A549 (cell line): ENCODE data around the gene PPA2. TPM values are rescaled to one million over a fixed set of nuclear protein-coding genes. Genes with fewer than 3 reads are reported as not detected.

Source experiments
- ATAC-seq, 2 experiments: fragments of 200-7000 bp in 1 of 2; fragments of >200 bp in 1 of 2; cut with Nextera tagmentation in 1 of 2; cut with Tn5 transposase in 1 of 2; 3 replicates each; pipeline versions ENCODE4 v1.8.0 to v1.9.1; 2018 to 2020; ENCODE audit warnings: mild to moderate bottlenecking in 1 of 2, moderate library complexity in 1 of 2
- CTCF ChIA-PET: fragments of 300-600 bp; sonication (Branson Sonifier 250); formaldehyde crosslinking; extraction: SDS; loops from one replicate; lab custom pipeline; 2021; ENCODE audit warnings: antibody characterized with exemption, inconsistent platforms; lab: Yijun Ruan, JAX
- POLR2A ChIA-PET: fragments of 350-600 bp; formaldehyde crosslinking; extraction: SDS; loops from one replicate; lab custom pipeline; 2021; ENCODE audit warnings: antibody characterized with exemption, inconsistent platforms; lab: Yijun Ruan, JAX
- DNase-seq, 2 experiments: peaks; one replicate each; pipeline versions ENCODE4 v3.0.0 to v3.0.0-alpha.2; 2011 to 2016; ENCODE audit warnings: low read depth in 1 of 2, low spot score in 1 of 2
- FAIRE-seq: peaks from 2 replicates; lab custom pipeline; 2011; peaks lifted over from hg19 to GRCh38; lab: Jason Lieb, UNC
- H3K27ac ChIP-seq, 2 experiments: fragments of >200 bp; sonication (Bioruptor Twin); formaldehyde crosslinking; 3 replicates each; pipeline ENCODE4 v1.5.1; 2016 to 2017
- H3K4me1 ChIP-seq: fragments of >200 bp; sonication (Bioruptor Twin); formaldehyde crosslinking; 3 replicates; pipeline ENCODE4 v1.6.1; 2016
- H3K4me2 ChIP-seq: fragments of >200 bp; sonication (Bioruptor Twin); formaldehyde crosslinking; 3 replicates; pipeline ENCODE4 v1.6.1; 2016
- H3K4me3 ChIP-seq: fragments of >200 bp; sonication (Bioruptor Twin); formaldehyde crosslinking; 3 replicates; pipeline ENCODE4 v1.5.1; 2016
- H3K9me3 ChIP-seq: fragments of >200 bp; sonication (Bioruptor Twin); formaldehyde crosslinking; 3 replicates; pipeline ENCODE4 v1.6.1; 2016
- BHLHE40 ChIP-seq: IDR thresholded peaks from 2 replicates; pipeline ENCODE4 v1.6.1; 2012; ENCODE audit warnings: low read depth, low read length, inconsistent platforms
- CBX2 ChIP-seq: fragments of 200-600 bp; sonication (generic); IDR thresholded peaks from 2 replicates; pipeline ENCODE4 v1.6.1; 2016; ENCODE audit warnings: low read depth, mild to moderate bottlenecking, borderline replicate concordance
- CBX8 ChIP-seq: fragments of 200-600 bp; sonication (generic); IDR thresholded peaks from 2 replicates; pipeline ENCODE4 v1.6.1; 2016
- CHD4 ChIP-seq: fragments of 200-600 bp; sonication (generic); IDR thresholded peaks from 2 replicates; pipeline ENCODE4 v1.6.1; 2016; ENCODE audit warnings: antibody characterized with exemption, mild to moderate bottlenecking, borderline replicate concordance
- EHF ChIP-seq: fragments of 250-450 bp; sonication (Bioruptor Pico); IDR thresholded peaks from 2 replicates; pipeline ENCODE4 v1.5.0; 2020; ENCODE audit warnings: mild to moderate bottlenecking
- FOSB ChIP-seq: fragments of 250-450 bp; sonication (Bioruptor Pico); IDR thresholded peaks from 2 replicates; pipeline ENCODE4 v1.5.0; 2020; ENCODE audit warnings: mild to moderate bottlenecking, moderate library complexity
- GATA3 ChIP-seq: IDR thresholded peaks from 2 replicates; pipeline ENCODE4 v1.6.1; 2012; ENCODE audit warnings: borderline replicate concordance
- HDAC2 ChIP-seq: fragments of 200-600 bp; sonication (generic); IDR thresholded peaks from 2 replicates; pipeline ENCODE4 v1.6.1; 2016
- HOXB13 ChIP-seq: fragments of 250-450 bp; sonication (Bioruptor Pico); IDR thresholded peaks from 2 replicates; pipeline ENCODE4 v1.5.0; 2020; ENCODE audit warnings: low read depth, mild to moderate bottlenecking, moderate library complexity
- HOXB5 ChIP-seq: fragments of 250-450 bp; sonication (Bioruptor Pico); IDR thresholded peaks from 2 replicates; pipeline ENCODE4 v1.5.0; 2020; ENCODE audit warnings: mild to moderate bottlenecking, moderate library complexity
- MYC ChIP-seq: IDR thresholded peaks from 2 replicates; pipeline ENCODE4 v1.6.1; 2012; ENCODE audit warnings: mild to moderate bottlenecking, inconsistent platforms, low read length, improper control_type of control experiment, borderline replicate concordance
- NPAS2 ChIP-seq: fragments of 250-450 bp; sonication (Bioruptor Pico); IDR thresholded peaks from 2 replicates; pipeline ENCODE4 v1.8.0; 2022; ENCODE audit warnings: mild to moderate bottlenecking, moderate library complexity, borderline replicate concordance
- PHF8 ChIP-seq: fragments of 200-600 bp; sonication (generic); IDR thresholded peaks from 2 replicates; pipeline ENCODE4 v1.6.1; 2016; ENCODE audit warnings: low read depth, mild to moderate bottlenecking, antibody characterized with exemption, moderate library complexity, borderline replicate concordance
- RARB ChIP-seq: fragments of 250-450 bp; sonication (Bioruptor Pico); IDR thresholded peaks from 2 replicates; pipeline ENCODE4 v1.8.0; 2021; ENCODE audit warnings: mild to moderate bottlenecking, moderate library complexity
- RFX5 ChIP-seq: fragments of 450-650 bp; IDR thresholded peaks from 2 replicates; pipeline ENCODE4 v1.7.1; 2014; ENCODE audit warnings: antibody characterized with exemption, mild to moderate bottlenecking, moderate library complexity
- SMC3 ChIP-seq: fragments of >200 bp; sonication (Bioruptor Twin); formaldehyde crosslinking; IDR thresholded peaks from 3 replicates; pipeline ENCODE4 v1.6.1; 2018; ENCODE audit warnings: inconsistent platforms
- TFCP2L1 ChIP-seq: fragments of 250-450 bp; sonication (Bioruptor Pico); IDR thresholded peaks from 2 replicates; pipeline ENCODE4 v1.5.0; 2021; ENCODE audit warnings: mild to moderate bottlenecking
- TP53 ChIP-seq: fragments of 250-450 bp; sonication (Bioruptor Pico); IDR thresholded peaks from 2 replicates; pipeline ENCODE4 v1.5.0; 2021; ENCODE audit warnings: mild to moderate bottlenecking, moderate library complexity
- WGBS: methylation state at CpG from one replicate; pipeline ENCODE4 v1.1.6; 2017; ENCODE audit errors: missing lambda C conversion rate; 5-methylcytosine and 5-hydroxymethylcytosine counted together
- polyA plus RNA-seq, 4 experiments: library from polyadenylated mRNA; depleted of rRNA in 3 of 4; stranded (reverse); fragments of >200 nt; fragmentation: RNase III in 1 of 4; extraction: RNeasy Plus Mini Kit Qiagen cat#74134 plus additional on column Dnase treatment in 1 of 4; gene quantifications; 2 replicates in 3 of 4; 3 replicates in 1 of 4; pipeline ENCODE4 v1.2.3, GENCODE V29; 2011 to 2017
- TF ChIP-seq, protein P1 (sequence below): IDR thresholded peaks from 2 replicates; pipeline ENCODE4 v1.6.1; 2012; ENCODE audit warnings: low read depth, borderline replicate concordance
- TF ChIP-seq, protein P2 (sequence below): fragments of 250-450 bp; sonication (Bioruptor Pico); IDR thresholded peaks from 2 replicates; pipeline ENCODE4 v1.5.0; 2021; ENCODE audit warnings: mild to moderate bottlenecking, moderate library complexity, borderline replicate concordance
- TF ChIP-seq, protein P3 (sequence below): fragments of 450-650 bp; IDR thresholded peaks from 2 replicates; pipeline ENCODE4 v1.6.1; 2014; ENCODE audit warnings: antibody characterized with exemption
- TF ChIP-seq, protein P4 (sequence below): fragments of 250-450 bp; sonication (Bioruptor Pico); IDR thresholded peaks from 2 replicates; pipeline ENCODE4 v1.5.0; 2020; ENCODE audit warnings: low read depth, mild to moderate bottlenecking, moderate library complexity
- TF ChIP-seq, protein P5 (sequence below): fragments of >200 bp; sonication (Bioruptor Twin); formaldehyde crosslinking; IDR thresholded peaks from 2 replicates; pipeline ENCODE4 v1.6.1; 2016
- TF ChIP-seq, protein P6 (sequence below): IDR thresholded peaks from 2 replicates; pipeline ENCODE4 v1.6.1; 2012
- TF ChIP-seq, protein P7 (sequence below): fragments of 200-600 bp; sonication (generic); IDR thresholded peaks from 2 replicates; pipeline ENCODE4 v1.6.1; 2016; ENCODE audit warnings: antibody characterized with exemption, mild to moderate bottlenecking, moderate library complexity
- TF ChIP-seq, protein P8 (sequence below): fragments of >200 bp; sonication (Bioruptor Twin); formaldehyde crosslinking; IDR thresholded peaks from 3 replicates; pipeline ENCODE4 v1.5.1; 2016

PPA2 gene
- polyA plus RNA-seq, 2 of the 4 experiments (the other 2 are of a cell fraction) = 89.1 to 140 TPM

DNA sequence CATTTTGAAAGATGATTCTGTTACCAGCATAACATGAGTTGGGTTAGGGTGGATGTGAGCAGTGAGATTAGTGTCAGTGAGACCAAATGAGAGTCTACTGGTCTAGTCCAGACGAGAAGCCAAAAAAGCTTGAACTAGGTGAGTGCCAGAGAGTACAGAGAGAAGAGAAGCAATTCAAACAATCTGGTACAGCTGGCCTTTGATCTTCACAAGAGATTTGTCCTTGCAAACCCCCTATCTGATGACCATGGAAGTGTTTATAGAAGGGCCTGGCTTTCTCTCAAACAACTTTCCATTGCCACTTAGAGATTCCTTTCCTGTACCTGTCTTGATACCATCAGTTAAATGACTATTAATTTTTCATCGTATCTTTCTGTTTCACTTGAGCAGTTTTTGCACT is 128.5 kb downstream of the PPA2 start:
- no peak overlapping the region for H3K4me2 ChIP-seq
- H3K4me3 ChIP-seq = no peak overlapping the region
- H3K9me3 ChIP-seq = no peaks in the 10 kb centered on the region
- TF ChIP-seq CBX8 (no peak), EHF (CRISPR knock-in tag) (no peak), RARB (no peak), MYC (no peak), PHF8 (no peak), FOSB (CRISPR knock-in tag) (no peak), HOXB13 (CRISPR knock-in tag) (no peak), NPAS2 (no peak), SMC3 (no peak), CHD4 (no peak), RFX5 (no peak), TFCP2L1 (CRISPR knock-in tag) (no peak), GATA3 (no peak)
- TF ChIP-seq, protein P1, sequence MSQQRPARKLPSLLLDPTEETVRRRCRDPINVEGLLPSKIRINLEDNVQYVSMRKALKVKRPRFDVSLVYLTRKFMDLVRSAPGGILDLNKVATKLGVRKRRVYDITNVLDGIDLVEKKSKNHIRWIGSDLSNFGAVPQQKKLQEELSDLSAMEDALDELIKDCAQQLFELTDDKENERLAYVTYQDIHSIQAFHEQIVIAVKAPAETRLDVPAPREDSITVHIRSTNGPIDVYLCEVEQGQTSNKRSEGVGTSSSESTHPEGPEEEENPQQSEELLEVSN = no peak
- TF ChIP-seq, protein P2, sequence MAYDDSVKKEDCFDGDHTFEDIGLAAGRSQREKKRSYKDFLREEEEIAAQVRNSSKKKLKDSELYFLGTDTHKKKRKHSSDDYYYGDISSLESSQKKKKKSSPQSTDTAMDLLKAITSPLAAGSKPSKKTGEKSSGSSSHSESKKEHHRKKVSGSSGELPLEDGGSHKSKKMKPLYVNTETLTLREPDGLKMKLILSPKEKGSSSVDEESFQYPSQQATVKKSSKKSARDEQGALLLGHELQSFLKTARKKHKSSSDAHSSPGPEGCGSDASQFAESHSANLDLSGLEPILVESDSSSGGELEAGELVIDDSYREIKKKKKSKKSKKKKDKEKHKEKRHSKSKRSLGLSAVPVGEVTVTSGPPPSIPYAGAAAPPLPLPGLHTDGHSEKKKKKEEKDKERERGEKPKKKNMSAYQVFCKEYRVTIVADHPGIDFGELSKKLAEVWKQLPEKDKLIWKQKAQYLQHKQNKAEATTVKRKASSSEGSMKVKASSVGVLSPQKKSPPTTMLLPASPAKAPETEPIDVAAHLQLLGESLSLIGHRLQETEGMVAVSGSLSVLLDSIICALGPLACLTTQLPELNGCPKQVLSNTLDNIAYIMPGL = no peak
- TF ChIP-seq, protein P3, sequence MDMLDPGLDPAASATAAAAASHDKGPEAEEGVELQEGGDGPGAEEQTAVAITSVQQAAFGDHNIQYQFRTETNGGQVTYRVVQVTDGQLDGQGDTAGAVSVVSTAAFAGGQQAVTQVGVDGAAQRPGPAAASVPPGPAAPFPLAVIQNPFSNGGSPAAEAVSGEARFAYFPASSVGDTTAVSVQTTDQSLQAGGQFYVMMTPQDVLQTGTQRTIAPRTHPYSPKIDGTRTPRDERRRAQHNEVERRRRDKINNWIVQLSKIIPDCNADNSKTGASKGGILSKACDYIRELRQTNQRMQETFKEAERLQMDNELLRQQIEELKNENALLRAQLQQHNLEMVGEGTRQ = no peak
- TF ChIP-seq, protein P4, sequence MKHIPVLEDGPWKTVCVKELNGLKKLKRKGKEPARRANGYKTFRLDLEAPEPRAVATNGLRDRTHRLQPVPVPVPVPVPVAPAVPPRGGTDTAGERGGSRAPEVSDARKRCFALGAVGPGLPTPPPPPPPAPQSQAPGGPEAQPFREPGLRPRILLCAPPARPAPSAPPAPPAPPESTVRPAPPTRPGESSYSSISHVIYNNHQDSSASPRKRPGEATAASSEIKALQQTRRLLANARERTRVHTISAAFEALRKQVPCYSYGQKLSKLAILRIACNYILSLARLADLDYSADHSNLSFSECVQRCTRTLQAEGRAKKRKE (CRISPR knock-in tag) = no peak
- TF ChIP-seq, protein P5, sequence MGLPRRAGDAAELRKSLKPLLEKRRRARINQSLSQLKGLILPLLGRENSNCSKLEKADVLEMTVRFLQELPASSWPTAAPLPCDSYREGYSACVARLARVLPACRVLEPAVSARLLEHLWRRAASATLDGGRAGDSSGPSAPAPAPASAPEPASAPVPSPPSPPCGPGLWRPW = no peak
- no peak overlapping the region for H3K27ac ChIP-seq
- DNase-seq (no peak), ATAC-seq (no peak), FAIRE-seq (no peak)
- ChIA-PET POLR2A (no interaction called here), CTCF (no interaction called here)
- no peaks in the 10 kb centered on the region for H3K4me1 ChIP-seq
- WGBS = 45% methylated on average over 2 of the region's 2 CpGs

DNA sequence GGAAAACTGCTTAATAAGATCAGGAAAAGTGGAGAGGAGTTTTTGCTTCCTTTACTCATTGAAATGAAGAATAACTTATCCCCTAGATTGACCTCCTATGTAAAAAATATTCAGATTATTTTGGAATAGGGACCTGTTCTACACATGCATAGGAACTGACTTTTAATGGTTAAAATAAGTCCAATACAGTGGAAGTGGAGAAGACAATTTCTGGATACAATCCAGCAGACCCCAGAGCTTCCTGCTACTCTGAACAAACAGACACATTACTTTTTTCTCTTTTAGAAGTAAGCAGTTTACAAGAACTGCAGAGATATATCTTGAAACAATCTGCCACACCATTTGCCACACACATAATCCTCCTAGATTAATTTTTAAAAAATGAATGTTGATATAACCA is 129.7 kb downstream of the PPA2 start:
- H3K4me2 ChIP-seq = no peak overlapping the region
- H3K4me3 ChIP-seq = no peak overlapping the region
- CTCF ChIA-PET = no interaction called here
- TF ChIP-seq BHLHE40 (no peak), HOXB5 (no peak), HOXB13 (CRISPR knock-in tag) (no peak), HDAC2 (no peak), CBX2 (no peak), GATA3 (no peak), TFCP2L1 (CRISPR knock-in tag) (no peak), TP53 (no peak)
- TF ChIP-seq, protein P3 = no peak
- TF ChIP-seq, protein P6, sequence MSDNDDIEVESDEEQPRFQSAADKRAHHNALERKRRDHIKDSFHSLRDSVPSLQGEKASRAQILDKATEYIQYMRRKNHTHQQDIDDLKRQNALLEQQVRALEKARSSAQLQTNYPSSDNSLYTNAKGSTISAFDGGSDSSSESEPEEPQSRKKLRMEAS = no peak
- TF ChIP-seq, protein P7, sequence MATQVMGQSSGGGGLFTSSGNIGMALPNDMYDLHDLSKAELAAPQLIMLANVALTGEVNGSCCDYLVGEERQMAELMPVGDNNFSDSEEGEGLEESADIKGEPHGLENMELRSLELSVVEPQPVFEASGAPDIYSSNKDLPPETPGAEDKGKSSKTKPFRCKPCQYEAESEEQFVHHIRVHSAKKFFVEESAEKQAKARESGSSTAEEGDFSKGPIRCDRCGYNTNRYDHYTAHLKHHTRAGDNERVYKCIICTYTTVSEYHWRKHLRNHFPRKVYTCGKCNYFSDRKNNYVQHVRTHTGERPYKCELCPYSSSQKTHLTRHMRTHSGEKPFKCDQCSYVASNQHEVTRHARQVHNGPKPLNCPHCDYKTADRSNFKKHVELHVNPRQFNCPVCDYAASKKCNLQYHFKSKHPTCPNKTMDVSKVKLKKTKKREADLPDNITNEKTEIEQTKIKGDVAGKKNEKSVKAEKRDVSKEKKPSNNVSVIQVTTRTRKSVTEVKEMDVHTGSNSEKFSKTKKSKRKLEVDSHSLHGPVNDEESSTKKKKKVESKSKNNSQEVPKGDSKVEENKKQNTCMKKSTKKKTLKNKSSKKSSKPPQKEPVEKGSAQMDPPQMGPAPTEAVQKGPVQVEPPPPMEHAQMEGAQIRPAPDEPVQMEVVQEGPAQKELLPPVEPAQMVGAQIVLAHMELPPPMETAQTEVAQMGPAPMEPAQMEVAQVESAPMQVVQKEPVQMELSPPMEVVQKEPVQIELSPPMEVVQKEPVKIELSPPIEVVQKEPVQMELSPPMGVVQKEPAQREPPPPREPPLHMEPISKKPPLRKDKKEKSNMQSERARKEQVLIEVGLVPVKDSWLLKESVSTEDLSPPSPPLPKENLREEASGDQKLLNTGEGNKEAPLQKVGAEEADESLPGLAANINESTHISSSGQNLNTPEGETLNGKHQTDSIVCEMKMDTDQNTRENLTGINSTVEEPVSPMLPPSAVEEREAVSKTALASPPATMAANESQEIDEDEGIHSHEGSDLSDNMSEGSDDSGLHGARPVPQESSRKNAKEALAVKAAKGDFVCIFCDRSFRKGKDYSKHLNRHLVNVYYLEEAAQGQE = no peak
- TF ChIP-seq, protein P8, sequence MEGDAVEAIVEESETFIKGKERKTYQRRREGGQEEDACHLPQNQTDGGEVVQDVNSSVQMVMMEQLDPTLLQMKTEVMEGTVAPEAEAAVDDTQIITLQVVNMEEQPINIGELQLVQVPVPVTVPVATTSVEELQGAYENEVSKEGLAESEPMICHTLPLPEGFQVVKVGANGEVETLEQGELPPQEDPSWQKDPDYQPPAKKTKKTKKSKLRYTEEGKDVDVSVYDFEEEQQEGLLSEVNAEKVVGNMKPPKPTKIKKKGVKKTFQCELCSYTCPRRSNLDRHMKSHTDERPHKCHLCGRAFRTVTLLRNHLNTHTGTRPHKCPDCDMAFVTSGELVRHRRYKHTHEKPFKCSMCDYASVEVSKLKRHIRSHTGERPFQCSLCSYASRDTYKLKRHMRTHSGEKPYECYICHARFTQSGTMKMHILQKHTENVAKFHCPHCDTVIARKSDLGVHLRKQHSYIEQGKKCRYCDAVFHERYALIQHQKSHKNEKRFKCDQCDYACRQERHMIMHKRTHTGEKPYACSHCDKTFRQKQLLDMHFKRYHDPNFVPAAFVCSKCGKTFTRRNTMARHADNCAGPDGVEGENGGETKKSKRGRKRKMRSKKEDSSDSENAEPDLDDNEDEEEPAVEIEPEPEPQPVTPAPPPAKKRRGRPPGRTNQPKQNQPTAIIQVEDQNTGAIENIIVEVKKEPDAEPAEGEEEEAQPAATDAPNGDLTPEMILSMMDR = no peak
- TF ChIP-seq, all 56 proteins: peak for 0
- ATAC-seq = no peak
- Histone ChIP-seq H3K9me3 (no peaks in the 10 kb centered on the region), H3K4me1 (no peaks in the 10 kb centered on the region), H3K27ac (no peak overlapping the region)
- FAIRE-seq = no peak
- POLR2A ChIA-PET = no interaction called here
- no peak for DNase-seq
